HepG2 (cell line): ENCODE results near the gene GDF15. TPM values are rescaled to one million over a fixed set of nuclear protein-coding genes. Genes with fewer than 3 reads are reported as not detected.

Experiments used
- DZIP1 ChIP-seq: sonication (generic); formaldehyde crosslinking; IDR thresholded peaks from 2 replicates; pipeline ENCODE4 v1.5.0; 2020; ENCODE audit warnings: mild to moderate bottlenecking, missing genetic modification reagents
- GMEB2 ChIP-seq: IDR thresholded peaks from 2 replicates; pipeline ENCODE4 v1.6.1; 2016; ENCODE audit warnings: missing biosample characterization, missing genetic modification reagents, low read depth
- POLR2G ChIP-seq: fragments of 200-400 bp; formaldehyde crosslinking; IDR thresholded peaks from 2 replicates; pipeline ENCODE4 v1.6.1; 2018; ENCODE audit warnings: mild to moderate bottlenecking, low read depth, low read length, moderate library complexity
- SPEN ChIP-seq: sonication (generic); formaldehyde crosslinking; IDR thresholded peaks from 2 replicates; pipeline ENCODE4 v1.5.1; 2020; ENCODE audit warnings: low read depth, mild to moderate bottlenecking, missing genetic modification reagents
- STAT5B ChIP-seq: sonication (generic); formaldehyde crosslinking; IDR thresholded peaks from 2 replicates; pipeline ENCODE4 v1.4.0; 2020; ENCODE audit warnings: missing genetic modification reagents
- TCF7L2 ChIP-seq: IDR thresholded peaks from 2 replicates; pipeline ENCODE4 v1.6.1; 2011; ENCODE audit warnings: mild to moderate bottlenecking, low read depth, low read length, moderate library complexity
- ZBTB2 ChIP-seq: sonication (generic); formaldehyde crosslinking; IDR thresholded peaks from 2 replicates; pipeline ENCODE4 v1.8.0; 2022; ENCODE audit warnings: low read depth, missing genetic modification reagents
- ZFP41 ChIP-seq: sonication (generic); formaldehyde crosslinking; IDR thresholded peaks from 2 replicates; pipeline ENCODE4 v1.4.0; 2020; ENCODE audit warnings: mild to moderate bottlenecking, missing genetic modification reagents, borderline replicate concordance
- ZNF563 ChIP-seq: sonication (generic); formaldehyde crosslinking; IDR thresholded peaks from 2 replicates; pipeline ENCODE4 v1.8.0; 2022; ENCODE audit warnings: mild to moderate bottlenecking, moderate library complexity, missing genetic modification reagents
- ZNF781 ChIP-seq: sonication (generic); formaldehyde crosslinking; IDR thresholded peaks from 2 replicates; pipeline ENCODE4 v1.5.1; 2020; ENCODE audit warnings: borderline replicate concordance, mild to moderate bottlenecking, missing genetic modification reagents; ENCODE audit errors: not compliant biosample characterization
- polyA plus RNA-seq, 8 experiments: library from polyadenylated mRNA; depleted of rRNA in 3 of 8; stranded (reverse) in 7 of 8; unstranded in 1 of 8; fragments of >200 nt; fragmentation: Illumina TruSeq in 4 of 8; extraction: Trizol in 4 of 8; gene quantifications; 2 replicates each; pipeline versions ENCODE4 v1.2.1 to v1.2.3, GENCODE V29; 2011 to 2016; ENCODE audit warnings: low read depth in 4 of 8, missing spikeins in 1 of 8, mixed read lengths in 1 of 8; ENCODE audit not compliant: insufficient read depth in 1 of 8
- total RNA-seq, 5 experiments: library from RNA; depleted of rRNA; stranded (reverse); fragments of >200 nt; fragmentation: Illumina TruSeq; extraction: Trizol; gene quantifications; 2 replicates each; pipeline ENCODE4 v1.2.3, GENCODE V29; 2016; ENCODE audit warnings: low read depth in 1 of 5
- TF ChIP-seq, protein P1 (sequence below): IDR thresholded peaks from 2 replicates; pipeline ENCODE4 v1.6.1; 2016; ENCODE audit warnings: mild to moderate bottlenecking
- TF ChIP-seq, protein P2 (sequence below): sonication (generic); formaldehyde crosslinking; conservative IDR thresholded peaks from 2 replicates; pipeline ENCODE4 v1.4.0; 2020; ENCODE audit warnings: missing genetic modification reagents
- TF ChIP-seq, protein P3 (sequence below): sonication (generic); formaldehyde crosslinking; IDR thresholded peaks from 2 replicates; pipeline ENCODE4 v1.9.0; 2021; ENCODE audit warnings: missing genetic modification reagents, borderline replicate concordance

Gene GDF15
- total and polyA plus RNA-seq, 2 of the 13 experiments (the other 11 are each of a cell fraction or from before 2014, with no cell fraction given), result 146 to 422 TPM

DNA sequence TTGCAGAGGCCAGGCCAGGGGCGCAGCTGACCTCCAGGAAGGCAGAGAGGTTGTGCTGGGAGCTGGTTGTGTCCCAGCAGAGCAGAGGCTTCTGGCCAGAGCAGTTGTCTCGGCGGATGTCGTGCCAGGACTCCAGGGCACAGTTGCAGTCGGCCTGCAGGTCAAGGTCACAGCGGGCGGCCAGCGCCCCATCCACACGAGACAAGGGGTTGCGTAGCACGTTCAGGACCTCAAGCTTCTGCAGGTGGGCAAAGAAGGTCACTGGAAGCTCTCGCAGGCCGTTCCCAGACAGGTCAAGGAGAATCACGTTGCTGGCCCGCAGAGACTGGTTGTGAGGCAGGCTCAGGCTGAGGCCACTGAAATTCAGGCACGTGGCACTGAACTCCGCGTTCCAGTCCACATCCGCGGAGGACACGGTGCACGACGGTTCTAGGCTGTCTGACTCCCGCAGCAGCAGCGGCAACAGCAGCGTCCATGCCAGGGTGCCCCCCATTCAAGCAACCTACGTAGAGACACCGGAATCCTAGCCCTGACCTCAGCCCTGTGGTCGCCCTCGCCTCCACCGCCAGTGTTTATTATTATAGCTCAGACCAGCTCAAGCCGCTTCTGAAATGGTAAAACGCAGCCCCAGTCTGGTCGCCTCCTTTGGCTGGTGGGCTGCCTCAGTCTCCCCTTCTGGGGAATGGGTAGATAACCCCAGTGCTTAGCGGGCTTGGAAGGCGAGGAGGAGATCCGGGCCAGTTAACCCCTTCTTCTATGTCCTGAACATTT is 10.7 kb downstream of the GDF15 start (continued):
- TF ChIP-seq, protein P1, sequence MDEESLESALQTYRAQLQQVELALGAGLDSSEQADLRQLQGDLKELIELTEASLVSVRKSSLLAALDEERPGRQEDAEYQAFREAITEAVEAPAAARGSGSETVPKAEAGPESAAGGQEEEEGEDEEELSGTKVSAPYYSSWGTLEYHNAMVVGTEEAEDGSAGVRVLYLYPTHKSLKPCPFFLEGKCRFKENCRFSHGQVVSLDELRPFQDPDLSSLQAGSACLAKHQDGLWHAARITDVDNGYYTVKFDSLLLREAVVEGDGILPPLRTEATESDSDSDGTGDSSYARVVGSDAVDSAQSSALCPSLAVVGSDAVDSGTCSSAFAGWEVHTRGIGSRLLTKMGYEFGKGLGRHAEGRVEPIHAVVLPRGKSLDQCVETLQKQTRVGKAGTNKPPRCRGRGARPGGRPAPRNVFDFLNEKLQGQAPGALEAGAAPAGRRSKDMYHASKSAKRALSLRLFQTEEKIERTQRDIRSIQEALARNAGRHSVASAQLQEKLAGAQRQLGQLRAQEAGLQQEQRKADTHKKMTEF, result no peak; the same call in 1 of the 2 replicates
- no peak for TF ChIP-seq DZIP1 (CRISPR knock-in tag)
- TF ChIP-seq, protein P2, sequence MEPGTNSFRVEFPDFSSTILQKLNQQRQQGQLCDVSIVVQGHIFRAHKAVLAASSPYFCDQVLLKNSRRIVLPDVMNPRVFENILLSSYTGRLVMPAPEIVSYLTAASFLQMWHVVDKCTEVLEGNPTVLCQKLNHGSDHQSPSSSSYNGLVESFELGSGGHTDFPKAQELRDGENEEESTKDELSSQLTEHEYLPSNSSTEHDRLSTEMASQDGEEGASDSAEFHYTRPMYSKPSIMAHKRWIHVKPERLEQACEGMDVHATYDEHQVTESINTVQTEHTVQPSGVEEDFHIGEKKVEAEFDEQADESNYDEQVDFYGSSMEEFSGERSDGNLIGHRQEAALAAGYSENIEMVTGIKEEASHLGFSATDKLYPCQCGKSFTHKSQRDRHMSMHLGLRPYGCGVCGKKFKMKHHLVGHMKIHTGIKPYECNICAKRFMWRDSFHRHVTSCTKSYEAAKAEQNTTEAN, result no peak
- no peak for TF ChIP-seq STAT5B (CRISPR knock-in tag)
- TF ChIP-seq ZBTB2 (CRISPR knock-in tag), result no peak
- no peak for TF ChIP-seq POLR2G
- no peak for TF ChIP-seq ZNF781 (CRISPR knock-in tag)
- peak; percentile 53; the same call in 1 of the 2 replicates for TF ChIP-seq ZNF563 (CRISPR knock-in tag)
- TF ChIP-seq, protein P3, sequence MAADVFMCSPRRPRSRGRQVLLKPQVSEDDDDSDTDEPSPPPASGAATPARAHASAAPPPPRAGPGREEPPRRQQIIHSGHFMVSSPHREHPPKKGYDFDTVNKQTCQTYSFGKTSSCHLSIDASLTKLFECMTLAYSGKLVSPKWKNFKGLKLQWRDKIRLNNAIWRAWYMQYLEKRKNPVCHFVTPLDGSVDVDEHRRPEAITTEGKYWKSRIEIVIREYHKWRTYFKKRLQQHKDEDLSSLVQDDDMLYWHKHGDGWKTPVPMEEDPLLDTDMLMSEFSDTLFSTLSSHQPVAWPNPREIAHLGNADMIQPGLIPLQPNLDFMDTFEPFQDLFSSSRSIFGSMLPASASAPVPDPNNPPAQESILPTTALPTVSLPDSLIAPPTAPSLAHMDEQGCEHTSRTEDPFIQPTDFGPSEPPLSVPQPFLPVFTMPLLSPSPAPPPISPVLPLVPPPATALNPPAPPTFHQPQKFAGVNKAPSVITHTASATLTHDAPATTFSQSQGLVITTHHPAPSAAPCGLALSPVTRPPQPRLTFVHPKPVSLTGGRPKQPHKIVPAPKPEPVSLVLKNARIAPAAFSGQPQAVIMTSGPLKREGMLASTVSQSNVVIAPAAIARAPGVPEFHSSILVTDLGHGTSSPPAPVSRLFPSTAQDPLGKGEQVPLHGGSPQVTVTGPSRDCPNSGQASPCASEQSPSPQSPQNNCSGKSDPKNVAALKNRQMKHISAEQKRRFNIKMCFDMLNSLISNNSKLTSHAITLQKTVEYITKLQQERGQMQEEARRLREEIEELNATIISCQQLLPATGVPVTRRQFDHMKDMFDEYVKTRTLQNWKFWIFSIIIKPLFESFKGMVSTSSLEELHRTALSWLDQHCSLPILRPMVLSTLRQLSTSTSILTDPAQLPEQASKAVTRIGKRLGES (CRISPR knock-in tag), result no peak
- no peak for TF ChIP-seq GMEB2 (CRISPR knock-in tag)
- no peak; the same call in 1 of the 2 replicates for TF ChIP-seq ZFP41 (CRISPR knock-in tag)
- peak; percentile 46; the same call in 1 of the 2 replicates for TF ChIP-seq SPEN (CRISPR knock-in tag)
- no peak for TF ChIP-seq TCF7L2
